ENCODE results near the gene EPYC. TPM values are rescaled to one million over a fixed set of nuclear protein-coding genes. Genes with fewer than 3 reads are reported as not detected.

EPYC gene
- not detected for total RNA-seq

GRCh38 chr12:91004872-91005271, at the start of gene EPYC:
EPYC (minus strand) TSS chr12:91004972; CDS start chr12:91002565, 2,407 bp downstream.
- no peak for DNase-seq

- no peak for DNase-seq
Measured at GRCh38 chr12:91053951-91054715, 49.4 kb upstream of the EPYC start.

GRCh38 chr12:91052026-91052425, 47.3 kb upstream of the EPYC start:
- no peak for DNase-seq

- DNase-seq = no peak
Measured at GRCh38 chr12:91044586-91044985, 39.8 kb upstream of the EPYC start.

- DNase-seq = no peak
Measured at GRCh38 chr12:91043408-91043807, 38.6 kb upstream of the EPYC start.

- DNase-seq = no peak
Measured at GRCh38 chr12:91040096-91040755, 35.5 kb upstream of the EPYC start.

GRCh38 chr12:91037276-91037675, 32.5 kb upstream of the EPYC start:
- DNase-seq = no peak

GRCh38 chr12:91033251-91033650, 28.5 kb upstream of the EPYC start:
- no peak for DNase-seq

GRCh38 chr12:91023326-91024004, 18.7 kb upstream of the EPYC start:
- DNase-seq = no peak

- no peak for DNase-seq
Measured at GRCh38 chr12:91021076-91021475, 16.3 kb upstream of the EPYC start.

- DNase-seq = no peak
Measured at GRCh38 chr12:91019455-91019854, 14.7 kb upstream of the EPYC start.

GRCh38 chr12:91017511-91018263, 12.9 kb upstream of the EPYC start:
- DNase-seq = no peak

- no peak for DNase-seq
Measured at GRCh38 chr12:91017043-91017442, 12.3 kb upstream of the EPYC start.

GRCh38 chr12:91009319-91009950, 4.7 kb upstream of the EPYC start:
- no peak for DNase-seq

- DNase-seq = no peak
Measured at GRCh38 chr12:91007531-91008290, 2.9 kb upstream of the EPYC start.

- DNase-seq = no peak
Measured at GRCh38 chr12:91003737-91004136, 1.0 kb downstream of the EPYC start.

- DNase-seq = no peak
Measured at GRCh38 chr12:91001306-91001705, 3.5 kb downstream of the EPYC start.

- no peak for DNase-seq
Measured at GRCh38 chr12:90999966-91000365, 4.8 kb downstream of the EPYC start.

GRCh38 chr12:90999527-90999926, 5.2 kb downstream of the EPYC start:
- no peak for DNase-seq

GRCh38 chr12:90995010-90995409, 9.8 kb downstream of the EPYC start:
- DNase-seq = no peak

GRCh38 chr12:90991952-90992465, 12.8 kb downstream of the EPYC start:
- DNase-seq = no peak
